HepG2 (cell line): ENCODE data around the gene MAP2K5. TPM values are rescaled to one million over a fixed set of nuclear protein-coding genes. Genes with fewer than 3 reads are reported as not detected.

ENCODE experiments used
- ATAC-seq: fragments of 200-7000 bp; cut with Tn5 transposase; 3 replicates; pipeline ENCODE4 v1.9.1; 2020; ENCODE audit warnings: mild to moderate bottlenecking, moderate library complexity
- BruUV-seq: library from RNA; stranded (reverse); fragments of 400-500 nt; replicated peaks from 2 replicates; lab custom pipeline; 2021; lab: Mats Ljungman, UMichigan
- CTCF ChIA-PET: fragments of 300-600 bp; formaldehyde crosslinking; extraction: SDS; loops from one replicate; lab custom pipeline; 2021; ENCODE audit warnings: low total read pairs, inconsistent platforms, low intra/inter-chr PET ratio; lab: Yijun Ruan, JAX
- POLR2A ChIA-PET: fragments of 350-600 bp; sonication (Branson Sonifier 250); formaldehyde crosslinking; loops from one replicate; lab custom pipeline; 2020; ENCODE audit warnings: antibody characterized with exemption, inconsistent platforms; lab: Yijun Ruan, JAX
- DNase-seq: peaks from one replicate; pipeline ENCODE4 v3.0.0-alpha.2; 2015; ENCODE audit warnings: low spot score
- FAIRE-seq: peaks from 3 replicates; lab custom pipeline; 2011; peaks lifted over from hg19 to GRCh38; lab: Jason Lieb, UNC
- H2AFZ ChIP-seq: one replicate; pipeline ENCODE4 v1.6.1; 2011; ENCODE audit warnings: low read length, inconsistent platforms
- H3K27ac ChIP-seq: fragments of 300-600 bp; 3 replicates; pipeline ENCODE4 v1.8.0; 2011; ENCODE audit warnings: mixed run types, mild to moderate bottlenecking, mixed read lengths, low read length, inconsistent platforms; ENCODE audit not compliant: insufficient read depth; ENCODE audit errors: extremely low read length
- H3K27me3 ChIP-seq, 2 experiments: fragments of 200-600 bp in 1 of 2; 2 replicates in 1 of 2; 3 replicates in 1 of 2; pipeline versions ENCODE4 v1.6.0 to v1.8.0; 2011; ENCODE audit warnings: low read length in 2 of 2, mild to moderate bottlenecking in 2 of 2, moderate library complexity in 2 of 2, inconsistent platforms in 1 of 2; ENCODE audit not compliant: insufficient read depth in 2 of 2, control insufficient read depth in 1 of 2
- H3K36me3 ChIP-seq, 2 experiments: fragments of 200-600 bp in 1 of 2; replicated peaks in 1 of 2; 2 replicates in 1 of 2; 3 replicates in 1 of 2; pipeline versions ENCODE4 v1.5.1 to v1.8.0; 2011; ENCODE audit warnings: low read length in 2 of 2, inconsistent platforms in 1 of 2; ENCODE audit not compliant: insufficient read depth in 2 of 2, control insufficient read depth in 1 of 2
- H3K4me1 ChIP-seq: 2 replicates; pipeline ENCODE4 v1.5.1; 2012; ENCODE audit warnings: low read length, inconsistent platforms; ENCODE audit not compliant: insufficient read depth
- H3K4me2 ChIP-seq: 2 replicates; pipeline ENCODE4 v1.6.0; 2011; ENCODE audit warnings: low read depth, low read length, inconsistent platforms
- H3K4me3 ChIP-seq, 3 experiments: fragments of 200-600 bp in 1 of 3; sonication (generic), shearing (Covaris generic) in 1 of 3; replicated peaks in 1 of 3; 2 replicates each; pipeline ENCODE4 v1.5.1; 2011 to 2016; ENCODE audit warnings: low read length in 3 of 3, inconsistent platforms in 2 of 3, low read depth in 2 of 3, mild to moderate bottlenecking in 2 of 3, control low read depth in 1 of 3, mixed read lengths in 1 of 3; ENCODE audit not compliant: insufficient read depth in 1 of 3
- H3K79me2 ChIP-seq: one replicate; pipeline ENCODE4 v1.6.1; 2011; ENCODE audit warnings: low read length, inconsistent platforms; ENCODE audit not compliant: insufficient read depth
- H3K9ac ChIP-seq: 2 replicates; pipeline ENCODE4 v1.6.0; 2011; ENCODE audit warnings: mild to moderate bottlenecking, low read depth, low read length, inconsistent platforms; ENCODE audit not compliant: insufficient read depth
- H3K9me3 ChIP-seq: 2 replicates; pipeline ENCODE4 v1.5.1; 2012; ENCODE audit warnings: mild to moderate bottlenecking, low read length
- H4K20me1 ChIP-seq: 2 replicates; pipeline ENCODE4 v1.6.0; 2011; ENCODE audit warnings: inconsistent platforms, mild to moderate bottlenecking, low read length, moderate library complexity; ENCODE audit not compliant: insufficient read depth
- ATF5 ChIP-seq: sonication (generic); formaldehyde crosslinking; IDR thresholded peaks from 2 replicates; pipeline ENCODE4 v1.4.0; 2020; ENCODE audit warnings: mild to moderate bottlenecking, low read depth, missing genetic modification reagents
- ELK4 ChIP-seq: sonication (generic); formaldehyde crosslinking; IDR thresholded peaks from 2 replicates; pipeline ENCODE4 v1.9.0; 2021; ENCODE audit warnings: missing genetic modification reagents, borderline replicate concordance
- FOXK2 ChIP-seq: fragments of 450-650 bp; IDR thresholded peaks from 2 replicates; pipeline ENCODE4 v1.6.1; 2016
- GATA4 ChIP-seq: sonication (generic); IDR thresholded peaks from 2 replicates; pipeline ENCODE4 v1.6.1; 2016; ENCODE audit warnings: antibody characterized with exemption, low read depth, borderline replicate concordance
- MAFK ChIP-seq, 2 experiments: IDR thresholded peaks in 1 of 2; conservative IDR thresholded peaks in 1 of 2; 2 replicates each; pipeline ENCODE4 v1.6.1; 2011; ENCODE audit warnings: improper control_type of control experiment in 2 of 2, low read length in 2 of 2
- MXI1 ChIP-seq: IDR thresholded peaks from 3 replicates; pipeline ENCODE4 v1.6.1; 2012; ENCODE audit warnings: low read depth, low read length, inconsistent platforms, borderline replicate concordance
- NONO ChIP-seq, 2 experiments: fragments of 450-650 bp in 1 of 2; sonication (generic) in 1 of 2; formaldehyde crosslinking in 1 of 2; IDR thresholded peaks in 1 of 2; conservative IDR thresholded peaks in 1 of 2; 2 replicates each; pipeline versions ENCODE4 v1.6.1 to v1.8.0; 2017 to 2022; ENCODE audit warnings: mild to moderate bottlenecking in 1 of 2, missing genetic modification reagents in 1 of 2, moderate library complexity in 1 of 2
- PHB2 ChIP-seq: fragments of 450-650 bp; IDR thresholded peaks from 2 replicates; pipeline ENCODE4 v1.6.1; 2018; ENCODE audit not compliant: partially characterized antibody
- UBTF ChIP-seq: sonication (generic); formaldehyde crosslinking; IDR thresholded peaks from 2 replicates; pipeline ENCODE4 v1.4.0; 2020; ENCODE audit warnings: mild to moderate bottlenecking, missing genetic modification reagents
- ZBTB42 ChIP-seq: sonication (generic); formaldehyde crosslinking; IDR thresholded peaks from 2 replicates; pipeline ENCODE4 v1.5.0; 2020; ENCODE audit warnings: mild to moderate bottlenecking, missing genetic modification reagents
- ZMAT3 ChIP-seq: sonication (generic); formaldehyde crosslinking; conservative IDR thresholded peaks from 2 replicates; pipeline ENCODE4 v1.7.0; 2021; ENCODE audit warnings: missing genetic modification reagents
- ZNF414 ChIP-seq: sonication (generic); formaldehyde crosslinking; IDR thresholded peaks from 2 replicates; pipeline ENCODE4 v1.5.0; 2020; ENCODE audit warnings: missing genetic modification reagents
- ZNF564 ChIP-seq: sonication (generic); formaldehyde crosslinking; IDR thresholded peaks from 2 replicates; pipeline ENCODE4 v1.8.1; 2023; ENCODE audit warnings: mild to moderate bottlenecking, missing genetic modification reagents
- WGBS: methylation state at CpG from one replicate; pipeline ENCODE4 v1.1.6; 2017; ENCODE audit warnings: low lambda C conversion rate; 5-methylcytosine and 5-hydroxymethylcytosine counted together
- in situ Hi-C: cut with HindIII; loops from 2 replicates; pipeline ENCODE4 v1.10.0; 2017; ENCODE audit warnings: low pct_unique_long_range_greater_than_20kb; ENCODE audit not compliant: extremely low pct_ligation_motif_present
- intact Hi-C: fragments of 100-400 bp; cut with micrococcal nuclease; formaldehyde crosslinking; loops from one replicate; pipeline ENCODE4 v1.10.0; 2022; ENCODE audit not compliant: unreplicated experiment
- polyA plus RNA-seq, 8 experiments: library from polyadenylated mRNA; depleted of rRNA in 3 of 8; stranded (reverse) in 7 of 8; unstranded in 1 of 8; fragments of >200 nt; fragmentation: Illumina TruSeq in 4 of 8; extraction: Trizol in 4 of 8; gene quantifications; 2 replicates each; pipeline versions ENCODE4 v1.2.1 to v1.2.3, GENCODE V29; 2011 to 2016; ENCODE audit warnings: low read depth in 4 of 8, missing spikeins in 1 of 8, mixed read lengths in 1 of 8; ENCODE audit not compliant: insufficient read depth in 1 of 8
- total RNA-seq, 5 experiments: library from RNA; depleted of rRNA; stranded (reverse); fragments of >200 nt; fragmentation: Illumina TruSeq; extraction: Trizol; gene quantifications; 2 replicates each; pipeline ENCODE4 v1.2.3, GENCODE V29; 2016; ENCODE audit warnings: low read depth in 1 of 5
- TF ChIP-seq, protein P1 (sequence below): sonication (generic); formaldehyde crosslinking; IDR thresholded peaks from 2 replicates; pipeline ENCODE4 v1.4.0; 2020; ENCODE audit warnings: mild to moderate bottlenecking, low read depth, missing genetic modification reagents
- TF ChIP-seq, protein P2 (sequence below): sonication (generic); formaldehyde crosslinking; IDR thresholded peaks from 2 replicates; pipeline ENCODE4 v1.8.1; 2022; ENCODE audit warnings: mild to moderate bottlenecking, missing genetic modification reagents

Gene MAP2K5
- total and polyA plus RNA-seq, 2 of the 13 experiments (the other 11 are each of a cell fraction or from before 2014, with no cell fraction given), result 4.0 to 4.3 TPM

DNA sequence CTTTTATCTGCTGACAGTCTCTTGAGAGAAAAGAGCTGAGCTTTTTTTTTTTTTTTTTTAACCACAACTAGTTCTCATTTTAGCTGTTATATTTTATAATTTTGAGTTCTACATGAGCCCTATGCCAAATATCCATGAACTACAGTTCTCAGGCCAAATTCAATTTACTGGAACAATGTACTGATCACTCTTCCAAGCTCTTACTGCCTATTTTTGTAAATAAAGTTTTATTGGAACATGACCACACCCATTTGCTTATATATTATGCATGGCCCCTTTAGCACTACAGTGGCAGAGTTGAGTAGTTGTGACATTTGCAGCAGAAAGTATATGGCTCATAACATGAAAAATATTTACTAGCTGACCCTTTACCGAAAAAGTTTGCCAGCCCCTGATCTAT, 153.6 kb downstream of the MAP2K5 start (continued):
- TF ChIP-seq, protein P1, sequence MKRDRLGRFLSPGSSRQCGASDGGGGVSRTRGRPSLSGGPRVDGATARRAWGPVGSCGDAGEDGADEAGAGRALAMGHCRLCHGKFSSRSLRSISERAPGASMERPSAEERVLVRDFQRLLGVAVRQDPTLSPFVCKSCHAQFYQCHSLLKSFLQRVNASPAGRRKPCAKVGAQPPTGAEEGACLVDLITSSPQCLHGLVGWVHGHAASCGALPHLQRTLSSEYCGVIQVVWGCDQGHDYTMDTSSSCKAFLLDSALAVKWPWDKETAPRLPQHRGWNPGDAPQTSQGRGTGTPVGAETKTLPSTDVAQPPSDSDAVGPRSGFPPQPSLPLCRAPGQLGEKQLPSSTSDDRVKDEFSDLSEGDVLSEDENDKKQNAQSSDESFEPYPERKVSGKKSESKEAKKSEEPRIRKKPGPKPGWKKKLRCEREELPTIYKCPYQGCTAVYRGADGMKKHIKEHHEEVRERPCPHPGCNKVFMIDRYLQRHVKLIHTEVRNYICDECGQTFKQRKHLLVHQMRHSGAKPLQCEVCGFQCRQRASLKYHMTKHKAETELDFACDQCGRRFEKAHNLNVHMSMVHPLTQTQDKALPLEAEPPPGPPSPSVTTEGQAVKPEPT (CRISPR knock-in tag), result no peak
- no peak for TF ChIP-seq MXI1

DNA sequence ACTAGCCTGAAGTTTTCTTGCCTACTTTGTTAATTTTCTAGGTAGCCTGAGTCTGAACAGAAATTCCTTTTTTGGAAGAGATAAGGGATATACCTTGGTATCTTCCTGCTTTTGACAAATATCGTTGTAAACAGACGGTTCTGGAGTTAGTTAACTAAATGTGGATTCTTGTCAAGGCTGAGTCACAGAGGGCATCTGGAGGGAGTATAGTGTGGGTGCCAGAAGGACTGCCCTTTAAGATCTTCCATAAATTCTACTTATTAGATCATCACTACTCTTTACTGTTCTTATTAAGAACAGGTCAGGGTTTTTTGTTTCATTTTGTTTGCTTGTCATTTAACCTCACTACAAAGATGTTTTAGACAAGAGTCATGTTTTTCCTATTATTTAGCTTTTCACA, 157.5 kb downstream of the MAP2K5 start:
- in situ Hi-C loops (no loop called here), intact Hi-C loops (no loop called here)
- CTCF ChIA-PET, result no interaction called here
- H3K4me3 ChIP-seq, result no peak overlapping the region
- BruUV-seq, result no TSS peak
- H3K4me2 ChIP-seq, result no peak overlapping the region
- no peak for ATAC-seq
- peaks cover 0 to 4% of the 10 kb centered on the region in 2 experiments; a peak in 1 of 5 replicates for H3K36me3 ChIP-seq
- no peak overlapping the region for H3K27ac ChIP-seq
- H3K27me3 ChIP-seq, result no peaks in the 10 kb centered on the region
- H3K4me1 ChIP-seq, result no peaks in the 10 kb centered on the region
- POLR2A ChIA-PET, result no interaction called here
- no peak overlapping the region for H2AFZ ChIP-seq
- DNase-seq, result no peak
- FAIRE-seq, result no peak
- WGBS, result 100% methylated on average over 2 of the region's 2 CpGs
- no peaks in the 10 kb centered on the region for H4K20me1 ChIP-seq
- H3K9ac ChIP-seq, result no peak overlapping the region
- no peaks in the 10 kb centered on the region for H3K79me2 ChIP-seq
- H3K9me3 ChIP-seq, result no peaks in the 10 kb centered on the region
- TF ChIP-seq, protein P2, sequence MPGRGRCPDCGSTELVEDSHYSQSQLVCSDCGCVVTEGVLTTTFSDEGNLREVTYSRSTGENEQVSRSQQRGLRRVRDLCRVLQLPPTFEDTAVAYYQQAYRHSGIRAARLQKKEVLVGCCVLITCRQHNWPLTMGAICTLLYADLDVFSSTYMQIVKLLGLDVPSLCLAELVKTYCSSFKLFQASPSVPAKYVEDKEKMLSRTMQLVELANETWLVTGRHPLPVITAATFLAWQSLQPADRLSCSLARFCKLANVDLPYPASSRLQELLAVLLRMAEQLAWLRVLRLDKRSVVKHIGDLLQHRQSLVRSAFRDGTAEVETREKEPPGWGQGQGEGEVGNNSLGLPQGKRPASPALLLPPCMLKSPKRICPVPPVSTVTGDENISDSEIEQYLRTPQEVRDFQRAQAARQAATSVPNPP (CRISPR knock-in tag), result no peak
- no peak for TF ChIP-seq UBTF (CRISPR knock-in tag)
- no peak for TF ChIP-seq GATA4
- TF ChIP-seq ZMAT3 (CRISPR knock-in tag), result no peak
- TF ChIP-seq ELK4 (CRISPR knock-in tag), result no peak
- no peak for TF ChIP-seq PHB2
- TF ChIP-seq ZNF414 (CRISPR knock-in tag), result no peak
- TF ChIP-seq ZNF564, result no peak
- TF ChIP-seq ZBTB42 (CRISPR knock-in tag), result no peak
- no peak for TF ChIP-seq FOXK2
- no peak for TF ChIP-seq MAFK (conservative IDR thresholded peaks at IDR 0.05 in 1 of 2, IDR thresholded peaks at IDR 0.05 in 1 of 2; ENCODE audit: low read length in 2 of 2)
- TF ChIP-seq ATF5 (CRISPR knock-in tag), result no peak
- TF ChIP-seq NONO (IDR thresholded peaks at IDR 0.05), result no peak
- TF ChIP-seq NONO (CRISPR knock-in tag; conservative IDR thresholded peaks at IDR 0.05), result no peak
